Suppressor macrophage (primary cell): ENCODE results near the gene TNNC2.
"Not testable (repeated sequence)": the region's sequence is repeated elsewhere in the genome, so short reads cannot be mapped to it uniquely, and the experiment has no call there.

Experiments
- DNase-seq, 4 experiments: peaks; one replicate each; pipeline ENCODE4 v3.0.0-alpha.2; 2020 to 2022

Gene TNNC2

GRCh38 chr20:45848421-45848820, 21.3 kb upstream of the TNNC2 start:
- no peak for DNase-seq

- DNase-seq, result no peak
Observed at GRCh38 chr20:45845452-45845851, 18.3 kb upstream of the TNNC2 start.

- no peak for DNase-seq
Observed at GRCh38 chr20:45843506-45843905, 16.4 kb upstream of the TNNC2 start.

- peak; percentile 39 to 61 (median 51) for DNase-seq
Observed at GRCh38 chr20:45842169-45842812, 15.2 kb upstream of the TNNC2 start.

- no peak for DNase-seq
Observed at GRCh38 chr20:45841407-45842129, 14.5 kb upstream of the TNNC2 start.

GRCh38 chr20:45840700-45841198, 13.6 kb upstream of the TNNC2 start:
- DNase-seq, result no peak

GRCh38 chr20:45836841-45837240, 9.7 kb upstream of the TNNC2 start:
- no peak for DNase-seq

- DNase-seq, result no peak
Observed at GRCh38 chr20:45835825-45836224, 8.7 kb upstream of the TNNC2 start.

GRCh38 chr20:45835329-45835765, 8.2 kb upstream of the TNNC2 start:
- peak; percentile 17 to 61 (median 37) for DNase-seq

- DNase-seq, result no peak
Observed at GRCh38 chr20:45834797-45835161, 7.7 kb upstream of the TNNC2 start.

GRCh38 chr20:45833883-45834796, 7.0 kb upstream of the TNNC2 start:
- DNase-seq, result peak; percentile 23 to 61 (median 38)

GRCh38 chr20:45833030-45833882, 6.1 kb upstream of the TNNC2 start, which contains the start of gene SNX21:
Gene SNX21, plus strand, starts transcription at chr20:45833799. Its CDS starts 121 bp downstream, at chr20:45833920.
- peak; percentile 88 to 96 (median 92) for DNase-seq

- DNase-seq, result no peak
Observed at GRCh38 chr20:45832619-45833018, 5.5 kb upstream of the TNNC2 start.

GRCh38 chr20:45829673-45830106, 2.6 kb upstream of the TNNC2 start:
- DNase-seq, result not testable (repeated sequence)

GRCh38 chr20:45828589-45828988, 1.5 kb upstream of the TNNC2 start:
- DNase-seq, result no peak

GRCh38 chr20:45827712-45828111, 600 bp upstream of the TNNC2 start:
- DNase-seq, result no peak

GRCh38 chr20:45826381-45827019, 612 bp downstream of the TNNC2 start:
- DNase-seq, result no peak

- peak in 3 of 4 experiments; percentile 42 to 70 (median 56) for DNase-seq
Observed at GRCh38 chr20:45823949-45824835, 2.9 kb downstream of the TNNC2 start.

GRCh38 chr20:45822857-45823256, 4.3 kb downstream of the TNNC2 start:
- peak in 1 of 4 experiments; percentile 34 for DNase-seq

GRCh38 chr20:45821947-45822346, 5.2 kb downstream of the TNNC2 start:
- no peak for DNase-seq
